Measurements from ENCODE around the gene NXPH1.

Gene NXPH1

GRCh38 chr7:8433477-8434289 lies at the start of gene NXPH1:
NXPH1 (plus strand) TSS chr7:8433609.
- peaks cover 55% of the 10 kb centered on the region for H3K27me3 ChIP-seq (ENCODE audit: control insufficient read depth, insufficient read depth, low read length)
- no peak within 1 kb of the TSS for H3K4me3 ChIP-seq (ENCODE audit: low read length)
- H3K9ac ChIP-seq (ENCODE audit: low read length): no peak within 1 kb of the TSS
- no peaks in the 10 kb centered on the region for H3K36me3 ChIP-seq (ENCODE audit: control insufficient read depth, insufficient read depth, low read length)
- no peaks in the 10 kb centered on the region for H3K4me1 ChIP-seq (ENCODE audit: control insufficient read depth, insufficient read depth, low read length)
- no peaks in the 10 kb centered on the region for H3K9me3 ChIP-seq (ENCODE audit: control insufficient read depth, low read length)

GRCh38 chr7:8384901-8385300 lies 48.5 kb upstream of the NXPH1 start:
- Histone ChIP-seq H3K4me3 (ENCODE audit: low read length) (no peak overlapping the region), H3K27me3 (ENCODE audit: control insufficient read depth, insufficient read depth, low read length) (no peaks in the 10 kb centered on the region), H3K4me1 (ENCODE audit: control insufficient read depth, insufficient read depth, low read length) (peaks cover 4% of the 10 kb centered on the region), H3K9me3 (ENCODE audit: control insufficient read depth, low read length) (no peaks in the 10 kb centered on the region), H3K9ac (ENCODE audit: low read length) (no peak overlapping the region), H3K36me3 (ENCODE audit: control insufficient read depth, insufficient read depth, low read length) (no peaks in the 10 kb centered on the region)

- H3K36me3 ChIP-seq (ENCODE audit: control insufficient read depth, insufficient read depth, low read length): no peaks in the 10 kb centered on the region
- H3K27me3 ChIP-seq (ENCODE audit: control insufficient read depth, insufficient read depth, low read length): no peaks in the 10 kb centered on the region
- H3K4me3 ChIP-seq (ENCODE audit: low read length): no peak overlapping the region
- H3K9me3 ChIP-seq (ENCODE audit: control insufficient read depth, low read length): no peaks in the 10 kb centered on the region
- peaks cover 4% of the 10 kb centered on the region for H3K4me1 ChIP-seq (ENCODE audit: control insufficient read depth, insufficient read depth, low read length)
- H3K9ac ChIP-seq (ENCODE audit: low read length): no peak overlapping the region
Measured at GRCh38 chr7:8386926-8387550, 46.4 kb upstream of the NXPH1 start.

GRCh38 chr7:8387551-8388256 lies 45.7 kb upstream of the NXPH1 start:
- H3K4me3 ChIP-seq (ENCODE audit: low read length): no peak overlapping the region
- peaks cover 4% of the 10 kb centered on the region for H3K4me1 ChIP-seq (ENCODE audit: control insufficient read depth, insufficient read depth, low read length)
- H3K36me3 ChIP-seq (ENCODE audit: control insufficient read depth, insufficient read depth, low read length): no peaks in the 10 kb centered on the region
- H3K9me3 ChIP-seq (ENCODE audit: control insufficient read depth, low read length): no peaks in the 10 kb centered on the region
- H3K27me3 ChIP-seq (ENCODE audit: control insufficient read depth, insufficient read depth, low read length): no peaks in the 10 kb centered on the region
- H3K9ac ChIP-seq (ENCODE audit: low read length): no peak overlapping the region

GRCh38 chr7:8388257-8388625 lies 45.2 kb upstream of the NXPH1 start:
- Histone ChIP-seq H3K4me3 (ENCODE audit: low read length) (no peak overlapping the region), H3K27me3 (ENCODE audit: control insufficient read depth, insufficient read depth, low read length) (no peaks in the 10 kb centered on the region), H3K36me3 (ENCODE audit: control insufficient read depth, insufficient read depth, low read length) (no peaks in the 10 kb centered on the region), H3K9ac (ENCODE audit: low read length) (no peak overlapping the region), H3K4me1 (ENCODE audit: control insufficient read depth, insufficient read depth, low read length) (peaks cover 4% of the 10 kb centered on the region), H3K9me3 (ENCODE audit: control insufficient read depth, low read length) (no peaks in the 10 kb centered on the region)

- Histone ChIP-seq H3K36me3 (ENCODE audit: control insufficient read depth, insufficient read depth, low read length) (no peaks in the 10 kb centered on the region), H3K9ac (ENCODE audit: low read length) (no peak overlapping the region), H3K27me3 (ENCODE audit: control insufficient read depth, insufficient read depth, low read length) (no peaks in the 10 kb centered on the region), H3K9me3 (ENCODE audit: control insufficient read depth, low read length) (no peaks in the 10 kb centered on the region), H3K4me3 (ENCODE audit: low read length) (no peak overlapping the region), H3K4me1 (ENCODE audit: control insufficient read depth, insufficient read depth, low read length) (peaks cover 4% of the 10 kb centered on the region)
Measured at GRCh38 chr7:8389593-8390261, 43.7 kb upstream of the NXPH1 start.

GRCh38 chr7:8390262-8390626 lies 43.2 kb upstream of the NXPH1 start:
- Histone ChIP-seq H3K27me3 (ENCODE audit: control insufficient read depth, insufficient read depth, low read length) (no peaks in the 10 kb centered on the region), H3K9ac (ENCODE audit: low read length) (no peak overlapping the region), H3K9me3 (ENCODE audit: control insufficient read depth, low read length) (no peaks in the 10 kb centered on the region), H3K36me3 (ENCODE audit: control insufficient read depth, insufficient read depth, low read length) (no peaks in the 10 kb centered on the region), H3K4me3 (ENCODE audit: low read length) (no peak overlapping the region), H3K4me1 (ENCODE audit: control insufficient read depth, insufficient read depth, low read length) (peaks cover 4% of the 10 kb centered on the region)

GRCh38 chr7:8391353-8392062 lies 41.9 kb upstream of the NXPH1 start:
- Histone ChIP-seq H3K36me3 (ENCODE audit: control insufficient read depth, insufficient read depth, low read length) (no peaks in the 10 kb centered on the region), H3K9me3 (ENCODE audit: control insufficient read depth, low read length) (no peaks in the 10 kb centered on the region), H3K4me3 (ENCODE audit: low read length) (no peak overlapping the region), H3K27me3 (ENCODE audit: control insufficient read depth, insufficient read depth, low read length) (no peaks in the 10 kb centered on the region), H3K4me1 (ENCODE audit: control insufficient read depth, insufficient read depth, low read length) (peaks cover 4% of the 10 kb centered on the region), H3K9ac (ENCODE audit: low read length) (no peak overlapping the region)

GRCh38 chr7:8396294-8396693 lies 37.1 kb upstream of the NXPH1 start:
- Histone ChIP-seq H3K27me3 (ENCODE audit: control insufficient read depth, insufficient read depth, low read length) (no peaks in the 10 kb centered on the region), H3K9ac (ENCODE audit: low read length) (no peak overlapping the region), H3K4me3 (ENCODE audit: low read length) (no peak overlapping the region), H3K36me3 (ENCODE audit: control insufficient read depth, insufficient read depth, low read length) (no peaks in the 10 kb centered on the region), H3K4me1 (ENCODE audit: control insufficient read depth, insufficient read depth, low read length) (no peaks in the 10 kb centered on the region), H3K9me3 (ENCODE audit: control insufficient read depth, low read length) (no peaks in the 10 kb centered on the region)

- Histone ChIP-seq H3K9me3 (ENCODE audit: control insufficient read depth, low read length) (no peaks in the 10 kb centered on the region), H3K4me3 (ENCODE audit: low read length) (no peak overlapping the region), H3K4me1 (ENCODE audit: control insufficient read depth, insufficient read depth, low read length) (no peaks in the 10 kb centered on the region), H3K9ac (ENCODE audit: low read length) (no peak overlapping the region), H3K27me3 (ENCODE audit: control insufficient read depth, insufficient read depth, low read length) (no peaks in the 10 kb centered on the region), H3K36me3 (ENCODE audit: control insufficient read depth, insufficient read depth, low read length) (no peaks in the 10 kb centered on the region)
Measured at GRCh38 chr7:8408871-8409270, 24.5 kb upstream of the NXPH1 start.

GRCh38 chr7:8411103-8411502 lies 22.3 kb upstream of the NXPH1 start:
- Histone ChIP-seq H3K36me3 (ENCODE audit: control insufficient read depth, insufficient read depth, low read length) (no peaks in the 10 kb centered on the region), H3K9ac (ENCODE audit: low read length) (no peak overlapping the region), H3K4me1 (ENCODE audit: control insufficient read depth, insufficient read depth, low read length) (no peaks in the 10 kb centered on the region), H3K27me3 (ENCODE audit: control insufficient read depth, insufficient read depth, low read length) (no peaks in the 10 kb centered on the region), H3K4me3 (ENCODE audit: low read length) (no peak overlapping the region), H3K9me3 (ENCODE audit: control insufficient read depth, low read length) (no peaks in the 10 kb centered on the region)

Measured in mucosa of stomach (tissue), 1 donor.